Activated CD8-positive, alpha-beta memory T cell treated with anti-CD3 and anti-CD28 coated beads, Interleukin-2, amount 50 U/mL, for 1 hour (primary cell): ENCODE measurements around the gene ATAD2B.
"Not testable (repeated sequence)": the region's sequence is repeated elsewhere in the genome, so short reads cannot be mapped to it uniquely, and the experiment has no call there.

Source experiments
- DNase-seq: peaks from one replicate; pipeline ENCODE4 v3.0.0-alpha.2; 2020; ENCODE audit errors: extremely low read depth

Gene ATAD2B

GRCh38 chr2:23926750-23927571 is at the start of gene ATAD2B:
Gene ATAD2B, minus strand, starts transcription at chr2:23927123. Its CDS starts 353 bp downstream, at chr2:23926770.
- peak; percentile 74 for DNase-seq

- DNase-seq, result no peak
Observed at GRCh38 chr2:23967846-23968245, 40.9 kb upstream of the ATAD2B start.

DNA sequence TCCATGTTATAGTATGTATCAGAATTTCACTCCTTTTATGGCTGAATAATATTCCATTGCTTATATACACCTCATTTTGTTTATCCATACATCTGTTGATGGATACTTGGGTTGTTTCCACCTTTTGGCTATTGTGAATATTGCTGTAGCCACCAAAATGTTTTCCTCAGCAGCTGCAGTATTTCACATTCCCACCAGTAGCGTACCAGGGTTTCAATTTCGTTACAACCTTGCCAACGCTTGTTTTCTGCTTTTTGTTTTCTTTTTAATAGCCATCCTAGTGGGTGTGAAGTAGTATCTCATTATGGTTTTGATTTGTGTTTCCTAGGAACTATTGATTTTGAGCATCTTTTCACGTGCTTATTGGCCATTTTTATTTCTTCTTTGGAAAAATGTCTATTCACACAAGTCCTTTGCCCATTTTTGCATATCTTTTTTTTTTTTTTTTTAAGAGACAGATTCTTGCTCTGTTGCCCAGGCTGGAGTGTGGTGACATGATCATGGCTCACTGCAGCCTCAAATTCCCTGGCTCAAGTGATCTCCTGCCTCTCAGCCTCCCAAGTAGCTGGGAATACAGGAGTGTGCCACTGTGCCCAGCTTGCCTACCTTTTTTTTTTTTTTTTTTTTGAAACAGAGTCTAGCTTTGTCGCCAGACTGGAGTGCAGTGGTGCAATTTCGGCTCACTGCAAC is 27.5 kb upstream of the ATAD2B start:
- DNase-seq, result no peak

- no peak for DNase-seq
Observed at GRCh38 chr2:23953625-23954024, 26.7 kb upstream of the ATAD2B start.

GRCh38 chr2:23952558-23952957 is 25.6 kb upstream of the ATAD2B start:
- DNase-seq, result not testable (repeated sequence)

DNA sequence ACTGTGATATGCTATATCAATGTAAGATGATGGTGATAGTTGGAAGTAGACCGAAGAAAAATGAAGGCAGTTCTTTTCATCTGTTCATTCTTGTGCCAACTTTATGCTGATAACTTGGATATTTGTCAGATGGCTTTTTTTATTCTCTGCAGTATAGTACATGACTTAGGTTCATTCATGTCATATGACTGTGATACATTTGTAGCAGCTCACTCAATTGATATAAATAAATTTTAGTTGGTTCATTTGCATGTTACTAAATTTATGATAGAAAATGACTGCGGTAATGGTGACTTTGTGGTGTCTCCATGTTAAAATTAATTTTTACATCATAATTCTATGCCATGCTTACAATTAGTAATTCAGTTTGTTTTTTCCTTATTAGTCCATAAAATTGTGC is 20.4 kb upstream of the ATAD2B start:
- DNase-seq, result no peak

DNA sequence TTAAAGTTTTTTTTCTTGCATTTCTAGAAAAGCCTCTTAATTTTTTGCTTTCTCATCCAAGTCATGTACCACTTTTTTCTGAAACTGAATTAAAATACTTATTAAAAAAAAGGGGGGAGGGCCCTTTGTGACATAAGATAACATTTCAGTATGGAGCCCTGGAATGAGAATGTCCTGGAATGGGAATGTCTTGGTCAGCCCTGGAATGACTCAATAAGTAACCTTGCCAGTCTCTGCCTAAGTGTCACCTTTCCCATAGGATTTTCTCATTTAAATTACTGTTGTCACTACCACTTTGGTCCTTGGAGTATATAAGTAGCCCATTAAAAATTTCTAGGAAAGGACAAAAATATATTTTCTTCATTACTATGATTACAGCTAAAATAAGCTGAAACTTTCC is 18.1 kb upstream of the ATAD2B start:
- no peak for DNase-seq

- no peak for DNase-seq
Observed at GRCh38 chr2:23944527-23944926, 17.6 kb upstream of the ATAD2B start.

- DNase-seq, result no peak
Observed at GRCh38 chr2:23943666-23944065, 16.7 kb upstream of the ATAD2B start.

GRCh38 chr2:23941644-23942043 is 14.7 kb upstream of the ATAD2B start:
- DNase-seq, result no peak

- DNase-seq, result no peak
Observed at GRCh38 chr2:23940718-23941620, 14.0 kb upstream of the ATAD2B start.

- no peak for DNase-seq
Observed at GRCh38 chr2:23939987-23940717, 13.2 kb upstream of the ATAD2B start, which contains the start of gene UBXN2A. Gene UBXN2A, plus strand, starts transcription at chr2:23940463. Its CDS starts 17,852 bp downstream, at chr2:23958315.

DNA sequence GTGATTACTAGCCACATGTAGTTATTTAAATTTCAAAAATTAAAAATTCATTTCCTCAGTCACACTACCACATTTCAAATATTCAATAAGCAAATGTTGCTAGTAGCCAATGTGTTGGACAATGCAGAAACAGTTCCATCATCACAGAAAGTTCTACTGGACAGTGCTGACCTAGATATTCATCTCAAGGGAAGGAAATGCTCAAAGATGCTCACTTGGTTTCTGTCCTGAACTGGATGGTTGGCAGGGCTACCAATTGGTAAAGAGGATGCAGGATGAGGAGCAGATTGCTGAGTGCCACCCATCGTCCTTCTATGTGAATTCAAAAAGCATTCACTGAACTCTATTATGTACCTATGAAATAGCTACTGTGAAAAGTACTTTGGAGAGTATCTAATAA is 7.3 kb upstream of the ATAD2B start:
- no peak for DNase-seq

- no peak for DNase-seq
Observed at GRCh38 chr2:23926290-23926749, 603 bp downstream of the ATAD2B start.

GRCh38 chr2:23925702-23926289 is 1.1 kb downstream of the ATAD2B start:
- no peak for DNase-seq

DNA sequence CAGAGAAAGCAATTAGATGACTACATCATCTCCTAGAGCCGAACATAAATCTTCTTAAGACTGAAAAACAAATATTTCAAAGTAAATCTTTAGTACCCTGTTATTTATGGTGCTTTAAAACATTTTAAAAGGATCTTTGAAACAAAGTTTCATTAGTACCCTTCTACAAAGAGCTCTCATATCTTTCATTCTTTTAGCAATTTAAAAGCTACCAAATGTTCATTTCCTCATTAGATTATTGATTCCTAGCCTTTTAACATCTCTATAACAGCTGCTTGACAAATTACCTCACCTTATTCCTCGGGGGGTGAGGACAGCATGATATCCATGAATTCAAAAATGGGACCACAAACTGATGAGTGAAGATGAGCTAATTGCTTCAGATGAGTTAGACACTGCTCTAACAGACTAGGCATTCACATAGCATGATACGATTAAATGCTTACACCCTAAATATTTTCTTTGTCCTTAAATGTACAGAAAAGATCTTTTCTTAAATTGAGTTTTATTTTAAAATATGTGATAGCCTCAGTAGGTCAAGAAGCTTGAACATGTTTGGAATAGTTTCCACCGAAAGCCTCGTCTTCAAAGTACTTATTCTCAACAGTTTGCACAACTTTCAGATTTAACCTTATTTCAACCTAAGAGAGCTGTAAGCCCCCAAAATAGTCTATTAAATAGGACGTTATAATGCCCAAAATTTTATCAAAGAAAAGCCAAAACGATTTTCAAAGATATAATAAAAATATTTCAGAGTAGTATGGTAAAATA is 2.1 kb downstream of the ATAD2B start:
- no peak for DNase-seq

DNA sequence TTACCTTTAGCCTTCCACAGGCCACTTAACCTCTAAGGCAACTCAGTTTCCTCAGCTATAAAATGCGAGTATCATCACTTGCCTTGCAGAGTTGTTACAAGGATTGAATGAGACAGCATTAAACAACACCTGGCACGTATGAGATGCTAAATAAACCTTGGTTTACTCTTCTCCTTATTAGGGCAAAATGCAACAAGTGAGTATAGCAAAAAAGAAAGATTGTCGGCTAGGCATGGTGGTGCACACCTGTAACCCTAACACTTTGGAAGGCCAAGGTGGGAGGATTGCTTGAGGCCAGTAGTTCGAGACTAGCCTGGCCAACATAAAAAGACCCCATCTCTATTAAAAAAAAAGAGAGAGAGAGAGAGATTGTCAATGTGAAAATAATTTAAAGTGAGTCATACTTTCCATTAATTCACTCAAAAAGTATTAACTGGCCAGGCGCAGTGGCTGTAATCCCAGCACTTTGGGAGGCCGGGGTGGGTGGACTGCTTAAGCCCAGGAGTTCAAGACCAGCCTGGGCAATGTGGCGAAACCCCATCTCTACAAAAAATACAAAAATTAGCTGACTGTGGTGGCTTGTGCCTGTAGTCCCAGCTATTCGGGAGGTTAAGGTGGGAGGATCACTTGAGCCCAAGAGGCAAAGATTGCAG is 8.0 kb downstream of the ATAD2B start:
- no peak for DNase-seq

DNA sequence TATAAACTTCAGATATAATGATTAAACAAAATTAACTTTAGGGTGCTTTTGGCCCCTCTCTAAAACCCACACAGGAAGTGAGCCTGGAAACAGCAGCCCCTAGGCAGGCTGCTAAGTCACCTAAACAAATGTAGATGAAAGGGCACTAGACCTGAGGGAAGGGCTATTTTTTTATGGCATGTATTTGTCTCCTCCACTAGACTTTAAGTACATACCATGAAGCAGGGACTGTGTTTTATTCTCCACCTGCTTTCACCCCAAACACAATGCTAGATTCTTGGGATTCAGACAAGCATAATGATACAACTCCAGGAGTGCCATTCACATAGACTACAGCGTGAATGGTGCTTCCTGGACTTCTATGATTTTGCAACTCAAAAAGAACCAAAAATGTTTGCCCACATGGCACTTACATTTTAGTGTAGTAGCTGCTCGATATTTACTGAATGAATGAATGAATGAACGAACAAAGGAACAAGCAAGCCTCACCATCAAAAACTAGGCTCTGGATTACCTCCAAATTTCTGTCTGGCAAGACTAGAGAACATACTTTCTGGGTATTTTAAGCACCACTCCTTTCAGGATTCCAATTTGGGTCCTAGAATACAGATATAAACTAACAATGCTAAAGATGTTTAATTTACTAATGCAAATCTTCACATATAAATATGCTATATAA is 10.1 kb downstream of the ATAD2B start:
- DNase-seq, result no peak

DNA sequence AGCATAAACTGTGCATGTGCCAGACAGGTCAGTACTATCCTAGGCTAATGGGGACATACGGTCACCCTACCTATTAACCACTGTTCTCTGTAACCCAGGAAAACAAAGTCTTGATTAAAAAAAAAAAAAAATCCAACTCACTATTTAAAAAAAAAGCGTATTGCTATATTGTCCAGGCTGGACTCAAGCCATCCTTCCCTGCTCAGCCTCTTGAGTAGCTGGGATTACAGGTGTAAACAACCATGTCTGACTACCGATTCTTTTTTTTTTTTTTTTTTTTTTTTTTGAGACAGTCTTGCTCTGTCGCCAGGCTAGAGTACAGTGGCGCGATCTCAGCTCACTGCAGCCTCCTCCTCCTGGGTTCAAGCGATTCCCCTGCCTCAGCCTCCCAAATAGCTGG is 11.6 kb downstream of the ATAD2B start:
- no peak for DNase-seq
